SIG-M5 (cell line): ENCODE results near the gene RAB31.
"Not testable (repeated sequence)": the region's sequence is repeated elsewhere in the genome, so short reads cannot be mapped to it uniquely, and the experiment has no call there.

Experiments used
- DNase-seq: peaks from one replicate; lab custom pipeline; 2025; lab: John Stamatoyannopoulos, UW

RAB31 gene

GRCh38 chr18:9839211-9839610 is 131.1 kb downstream of the RAB31 start:
- no peak for DNase-seq

- no peak for DNase-seq
These were observed 131.8 kb downstream of the RAB31 start for GRCh38 chr18:9839853-9840252.

GRCh38 chr18:9841752-9842151 is 133.7 kb downstream of the RAB31 start:
- DNase-seq = no peak

GRCh38 chr18:9842448-9842847 is 134.3 kb downstream of the RAB31 start:
- no peak for DNase-seq

- no peak for DNase-seq
These were observed 137.2 kb downstream of the RAB31 start for GRCh38 chr18:9845256-9845655.

GRCh38 chr18:9846162-9846925 is 138.2 kb downstream of the RAB31 start:
- no peak for DNase-seq

GRCh38 chr18:9848170-9848879 is 140.2 kb downstream of the RAB31 start:
- no peak for DNase-seq

GRCh38 chr18:9849407-9850283 is 141.5 kb downstream of the RAB31 start:
- no peak for DNase-seq

- no peak for DNase-seq
These were observed 142.2 kb downstream of the RAB31 start for GRCh38 chr18:9850309-9850708.

- DNase-seq = no peak
These were observed 143.4 kb downstream of the RAB31 start for GRCh38 chr18:9851511-9851910.

- no peak for DNase-seq
These were observed 144.4 kb downstream of the RAB31 start for GRCh38 chr18:9852266-9853081.

- DNase-seq = no peak
These were observed 146.9 kb downstream of the RAB31 start for GRCh38 chr18:9854801-9855676.

GRCh38 chr18:9855681-9856080 is 147.6 kb downstream of the RAB31 start:
- DNase-seq = no peak

GRCh38 chr18:9856092-9856491 is 148.0 kb downstream of the RAB31 start:
- DNase-seq = no peak

GRCh38 chr18:9857479-9857998 is 149.4 kb downstream of the RAB31 start:
- not testable (repeated sequence) for DNase-seq

- DNase-seq = no peak
These were observed 150.5 kb downstream of the RAB31 start for GRCh38 chr18:9858642-9859041.

- no peak for DNase-seq
These were observed 151.1 kb downstream of the RAB31 start for GRCh38 chr18:9859232-9859631.

- DNase-seq = no peak
These were observed 152.6 kb downstream of the RAB31 start for GRCh38 chr18:9860682-9861081.

GRCh38 chr18:9861157-9861556 is 153.1 kb downstream of the RAB31 start:
- no peak for DNase-seq

- DNase-seq = no peak
These were observed 153.8 kb downstream of the RAB31 start for GRCh38 chr18:9861933-9862332.
